ENCODE results near the gene CD247.

- no peak for TF ChIP-seq EZH2 (IDR thresholded peaks at IDR 0.05; ENCODE audit: insufficient read depth, poor library complexity, severe bottlenecking)
- TF ChIP-seq EZH2phosphoT487 (IDR thresholded peaks at IDR 0.05; ENCODE audit: insufficient read depth, low read depth) = no peak
These were observed 11.6 kb upstream of the CD247 start for GRCh38 chr1:167529829-167530474.

Data from GM23248 (cell line).